C4-2B (cell line): ENCODE measurements around the gene ZPR1.

Experiments
- H3K27ac ChIP-seq: fragments of 450-650 bp; 2 replicates; pipeline ENCODE4 v1.5.1; 2017
- ZFX ChIP-seq: fragments of 450-650 bp; IDR thresholded peaks from 2 replicates; pipeline ENCODE4 v1.6.1; 2017
- TF ChIP-seq, protein P1 (sequence below): fragments of 450-650 bp; conservative IDR thresholded peaks from 2 replicates; pipeline ENCODE4 v1.5.1; 2017; ENCODE audit warnings: mild to moderate bottlenecking

The ZPR1 gene

GRCh38 chr11:116821050-116821918 is 33.5 kb upstream of the ZPR1 start:
- H3K27ac ChIP-seq = no peak overlapping the region
- TF ChIP-seq ZFX = no peak

- TF ChIP-seq, protein P1, sequence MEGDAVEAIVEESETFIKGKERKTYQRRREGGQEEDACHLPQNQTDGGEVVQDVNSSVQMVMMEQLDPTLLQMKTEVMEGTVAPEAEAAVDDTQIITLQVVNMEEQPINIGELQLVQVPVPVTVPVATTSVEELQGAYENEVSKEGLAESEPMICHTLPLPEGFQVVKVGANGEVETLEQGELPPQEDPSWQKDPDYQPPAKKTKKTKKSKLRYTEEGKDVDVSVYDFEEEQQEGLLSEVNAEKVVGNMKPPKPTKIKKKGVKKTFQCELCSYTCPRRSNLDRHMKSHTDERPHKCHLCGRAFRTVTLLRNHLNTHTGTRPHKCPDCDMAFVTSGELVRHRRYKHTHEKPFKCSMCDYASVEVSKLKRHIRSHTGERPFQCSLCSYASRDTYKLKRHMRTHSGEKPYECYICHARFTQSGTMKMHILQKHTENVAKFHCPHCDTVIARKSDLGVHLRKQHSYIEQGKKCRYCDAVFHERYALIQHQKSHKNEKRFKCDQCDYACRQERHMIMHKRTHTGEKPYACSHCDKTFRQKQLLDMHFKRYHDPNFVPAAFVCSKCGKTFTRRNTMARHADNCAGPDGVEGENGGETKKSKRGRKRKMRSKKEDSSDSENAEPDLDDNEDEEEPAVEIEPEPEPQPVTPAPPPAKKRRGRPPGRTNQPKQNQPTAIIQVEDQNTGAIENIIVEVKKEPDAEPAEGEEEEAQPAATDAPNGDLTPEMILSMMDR = no peak
- no peak for TF ChIP-seq ZFX
- H3K27ac ChIP-seq = no peak overlapping the region
These were observed 31.2 kb upstream of the ZPR1 start for GRCh38 chr11:116819049-116819448.

GRCh38 chr11:116814502-116814901 is 26.7 kb upstream of the ZPR1 start:
- TF ChIP-seq, protein P1 = no peak
- no peak for TF ChIP-seq ZFX
- H3K27ac ChIP-seq = no peak overlapping the region

DNA sequence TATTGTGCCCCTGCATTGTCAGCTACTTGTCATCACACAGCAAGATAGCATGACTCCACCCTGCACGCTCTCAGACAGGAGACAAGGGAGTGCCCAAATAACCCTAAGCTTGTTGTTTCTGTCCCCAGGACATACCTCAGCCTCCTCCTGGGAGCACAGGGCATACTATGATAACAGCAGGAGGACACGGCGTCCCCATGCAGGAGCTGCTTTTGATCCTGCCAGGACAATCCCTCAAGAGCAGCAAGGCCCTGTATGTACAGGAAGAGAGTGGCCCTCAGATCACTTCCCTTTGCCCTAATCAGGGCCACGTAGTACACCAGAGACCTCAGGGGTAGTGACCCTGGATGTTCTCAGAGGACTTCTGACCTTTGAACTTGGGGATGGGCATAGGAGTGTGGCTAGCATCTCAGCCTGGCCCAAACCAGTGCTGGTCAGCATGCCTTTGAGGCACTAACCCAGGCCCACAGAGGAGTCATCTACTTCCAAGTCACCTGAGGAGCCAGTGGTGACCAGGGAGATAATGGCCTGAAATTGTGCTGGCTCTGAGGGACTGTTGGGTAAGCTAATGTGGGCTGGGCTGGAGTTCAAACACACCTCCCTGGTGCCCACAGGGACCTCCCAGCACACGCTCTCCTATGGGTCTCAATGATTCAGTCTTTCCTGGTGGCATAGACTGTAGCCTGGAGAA is 26.1 kb upstream of the ZPR1 start:
- H3K27ac ChIP-seq = no peak overlapping the region

DNA sequence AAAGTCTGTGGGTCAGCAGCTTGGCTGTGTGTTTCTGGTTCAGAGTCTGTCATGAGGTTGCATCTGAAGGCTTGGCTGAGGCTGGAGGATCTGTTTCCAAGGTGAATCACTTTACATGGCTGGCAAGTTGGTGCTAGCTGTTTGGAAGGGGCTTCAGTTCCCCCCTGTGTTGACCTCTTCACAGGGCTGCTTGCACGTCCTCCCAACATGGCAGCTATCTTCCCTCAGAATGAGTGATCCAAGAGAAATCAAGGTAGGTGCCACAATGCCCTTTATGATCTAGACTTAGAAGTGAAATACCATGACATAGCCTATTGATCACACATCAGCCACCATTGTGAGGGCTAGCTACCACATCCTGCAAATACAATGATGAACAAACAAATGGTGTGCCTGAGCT is 25.3 kb upstream of the ZPR1 start:
- TF ChIP-seq ZFX = no peak
- TF ChIP-seq, protein P1 = no peak
- H3K27ac ChIP-seq = no peak overlapping the region

More for the DNA sequence above, 26.1 kb upstream of the ZPR1 start:
- TF ChIP-seq ZFX = no peak
- TF ChIP-seq, protein P1 = no peak

GRCh38 chr11:116812109-116812508 is 24.3 kb upstream of the ZPR1 start:
- TF ChIP-seq ZFX = no peak
- TF ChIP-seq, protein P1 = no peak
- no peak overlapping the region for H3K27ac ChIP-seq

- no peak overlapping the region for H3K27ac ChIP-seq
- TF ChIP-seq, protein P1 = no peak
- TF ChIP-seq ZFX = no peak
These were observed 23.4 kb upstream of the ZPR1 start for GRCh38 chr11:116811194-116811593.
